ENCODE measurements around the gene UBE2D2. TPM values are rescaled to one million over a fixed set of nuclear protein-coding genes. Genes with fewer than 3 reads are reported as not detected.

UBE2D2 gene
- total and polyA plus RNA-seq, 2 of the 4 experiments (the other 2 are of a cell fraction) = 26.9 to 35.7 TPM

- CTCF ChIA-PET = no interaction called here
- H3K56ac ChIP-seq (ENCODE audit: extremely low read depth, insufficient read depth, low read length) = no peak overlapping the region
- H3K9ac ChIP-seq (ENCODE audit: low read depth, low read length) = no peak overlapping the region; the same call in 1 of the 2 replicates
- POLR2A ChIA-PET (ENCODE audit: unreplicated experiment) = no interaction called here
- H3K36me3 ChIP-seq (ENCODE audit: control insufficient read depth, insufficient read depth, low read length) = peaks cover 3% of the 10 kb centered on the region; the same call in 1 of the 2 replicates
- H3K79me1 ChIP-seq (ENCODE audit: low read depth in 1 of 2, low read length in 2 of 2) = peaks cover 30 to 86% of the 10 kb centered on the region in 2 experiments
- no peak overlapping the region for H3K4me2 ChIP-seq (ENCODE audit: low read depth, low read length)
- H3K9me1 ChIP-seq (ENCODE audit: insufficient read depth, low read length) = peaks cover 32% of the 10 kb centered on the region
- H4K91ac ChIP-seq (ENCODE audit: insufficient read depth, low read depth, low read length) = peak overlapping the region; percentile 29; the same call in 1 of the 2 replicates
- H3K23ac ChIP-seq (ENCODE audit: low read depth, low read length) = peak overlapping the region; percentile 10; the same call in 1 of the 2 replicates
- 59% methylated on average over 8 of the region's 20 CpGs; no CpG with 5 or more reads in 1 of the 2 experiments for WGBS, 2 experiments (ENCODE audit: extremely low coverage in 2 of 2, insufficient read length in 1 of 2)
- dilution Hi-C loops (cut with HindIII; ENCODE audit: low sequenced_read_pairs, unreplicated experiment) (no loop called here), in situ Hi-C loops (cut with MboI; ENCODE audit: low sequenced_read_pairs) (no loop called here), intact Hi-C loops (cut with micrococcal nuclease) (no loop called here)
- no peak overlapping the region for H2BK15ac ChIP-seq (ENCODE audit: low read depth, low read length)
- no peak overlapping the region for H3K18ac ChIP-seq (ENCODE audit: low read depth, low read length)
- H2BK20ac ChIP-seq (ENCODE audit: low read depth, low read length) = no peak overlapping the region
- H2BK120ac ChIP-seq (ENCODE audit: low read depth, low read length) = peak overlapping the region; percentile 7; the same call in 1 of the 2 replicates
- no peak overlapping the region for H4K5ac ChIP-seq (ENCODE audit: low read depth, low read length)
- H2AFZ ChIP-seq (replicated peaks; ENCODE audit: low read length, poor library complexity) = peak overlapping the region; percentile 69
- peak overlapping the region; percentile 30; the same call in 1 of the 2 replicates for H3K27ac ChIP-seq (ENCODE audit: insufficient read depth, low read length)
- BruUV-seq (replicated peaks) = no TSS peak
- H3K4ac ChIP-seq (ENCODE audit: low read depth, low read length) = peak overlapping the region; percentile 18
- peak overlapping the region in 1 of 2 experiments; percentile 69; a peak in 1 of 4 replicates for H4K8ac ChIP-seq (ENCODE audit: low read depth in 2 of 2, low read length in 2 of 2)
- ATAC-seq (ENCODE audit: low read depth) (no peak), DNase-seq (no peak)
- H2AK5ac ChIP-seq (ENCODE audit: low read depth, low read length) = 0 out of 2 replicates have a peak overlapping the region, but pooled peaks have one; percentile 86
- H2BK5ac ChIP-seq (ENCODE audit: low read depth, low read length, poor library complexity, severe bottlenecking) = no peak overlapping the region
- TF ChIP-seq MAFK (IDR thresholded peaks at IDR 0.05; ENCODE audit: low read depth, low read length) (no peak), CEBPB (IDR thresholded peaks at IDR 0.05; ENCODE audit: low read depth, low read length) (no peak), SMC3 (IDR thresholded peaks at IDR 0.05; ENCODE audit: low read depth, low read length) (no peak), MXI1 (IDR thresholded peaks at IDR 0.05; ENCODE audit: borderline replicate concordance, low read depth, low read length) (no peak), FOS (IDR thresholded peaks at IDR 0.05; ENCODE audit: low read depth, low read length) (no peak), BHLHE40 (IDR thresholded peaks at IDR 0.05; ENCODE audit: low read depth, low read length) (no peak), RAD21 (IDR thresholded peaks at IDR 0.05; ENCODE audit: low read length) (no peak), POLR2A (IDR thresholded peaks at IDR 0.05; ENCODE audit: low read depth, low read length) (no peak), NFE2L2 (IDR thresholded peaks at IDR 0.05; ENCODE audit: low read depth, low read length) (no peak)
- TF ChIP-seq, protein P1, sequence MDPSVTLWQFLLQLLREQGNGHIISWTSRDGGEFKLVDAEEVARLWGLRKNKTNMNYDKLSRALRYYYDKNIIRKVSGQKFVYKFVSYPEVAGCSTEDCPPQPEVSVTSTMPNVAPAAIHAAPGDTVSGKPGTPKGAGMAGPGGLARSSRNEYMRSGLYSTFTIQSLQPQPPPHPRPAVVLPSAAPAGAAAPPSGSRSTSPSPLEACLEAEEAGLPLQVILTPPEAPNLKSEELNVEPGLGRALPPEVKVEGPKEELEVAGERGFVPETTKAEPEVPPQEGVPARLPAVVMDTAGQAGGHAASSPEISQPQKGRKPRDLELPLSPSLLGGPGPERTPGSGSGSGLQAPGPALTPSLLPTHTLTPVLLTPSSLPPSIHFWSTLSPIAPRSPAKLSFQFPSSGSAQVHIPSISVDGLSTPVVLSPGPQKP (IDR thresholded peaks at IDR 0.05; ENCODE audit: borderline replicate concordance, low read depth, low read length) = no peak
- TF ChIP-seq, protein P2, sequence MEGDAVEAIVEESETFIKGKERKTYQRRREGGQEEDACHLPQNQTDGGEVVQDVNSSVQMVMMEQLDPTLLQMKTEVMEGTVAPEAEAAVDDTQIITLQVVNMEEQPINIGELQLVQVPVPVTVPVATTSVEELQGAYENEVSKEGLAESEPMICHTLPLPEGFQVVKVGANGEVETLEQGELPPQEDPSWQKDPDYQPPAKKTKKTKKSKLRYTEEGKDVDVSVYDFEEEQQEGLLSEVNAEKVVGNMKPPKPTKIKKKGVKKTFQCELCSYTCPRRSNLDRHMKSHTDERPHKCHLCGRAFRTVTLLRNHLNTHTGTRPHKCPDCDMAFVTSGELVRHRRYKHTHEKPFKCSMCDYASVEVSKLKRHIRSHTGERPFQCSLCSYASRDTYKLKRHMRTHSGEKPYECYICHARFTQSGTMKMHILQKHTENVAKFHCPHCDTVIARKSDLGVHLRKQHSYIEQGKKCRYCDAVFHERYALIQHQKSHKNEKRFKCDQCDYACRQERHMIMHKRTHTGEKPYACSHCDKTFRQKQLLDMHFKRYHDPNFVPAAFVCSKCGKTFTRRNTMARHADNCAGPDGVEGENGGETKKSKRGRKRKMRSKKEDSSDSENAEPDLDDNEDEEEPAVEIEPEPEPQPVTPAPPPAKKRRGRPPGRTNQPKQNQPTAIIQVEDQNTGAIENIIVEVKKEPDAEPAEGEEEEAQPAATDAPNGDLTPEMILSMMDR (conservative IDR thresholded peaks at IDR 0.05; ENCODE audit: low read depth, low read length) = no peak
- H3K27me3 ChIP-seq (ENCODE audit: control insufficient read depth, insufficient read depth, low read length) = no peaks in the 10 kb centered on the region
- peaks cover 30% of the 10 kb centered on the region for H3K4me1 ChIP-seq (ENCODE audit: control insufficient read depth, insufficient read depth, low read length)
- H2AK9ac ChIP-seq (replicated peaks; ENCODE audit: low read depth, low read length, poor library complexity) = peak overlapping the region; percentile 67
- no peak overlapping the region for H3K4me3 ChIP-seq (ENCODE audit: insufficient read depth, low read depth, low read length)
- H4K20me1 ChIP-seq (ENCODE audit: insufficient read depth, low read length) = peaks cover 32% of the 10 kb centered on the region
- H3K9me3 ChIP-seq (ENCODE audit: control insufficient read depth, insufficient read depth, low read length) = no peaks in the 10 kb centered on the region
- H3K14ac ChIP-seq (replicated peaks; ENCODE audit: low read depth, low read length) = peak overlapping the region; percentile 7; the same call in 1 of the 2 replicates
Observed at GRCh38 chr5:139671096-139671841, 110.1 kb downstream of the UBE2D2 start.
